HG03558 (cell line): Measurements from ENCODE around the gene PEX5.
"Not testable (repeated sequence)": the region's sequence is repeated elsewhere in the genome, so short reads cannot be mapped to it uniquely, and the experiment has no call there.

ENCODE experiments used
- ATAC-seq: cut with Tn5 transposase; IDR thresholded peaks from one replicate; pipeline ENCODE4 v1.9.1; 2021; ENCODE audit warnings: moderate number of reproducible peaks; ENCODE audit not compliant: unreplicated experiment; ENCODE audit errors: extremely low read depth

The PEX5 gene

GRCh38 chr12:7158781-7159609 lies 30.5 kb upstream of the PEX5 start:
- ATAC-seq = no peak

DNA sequence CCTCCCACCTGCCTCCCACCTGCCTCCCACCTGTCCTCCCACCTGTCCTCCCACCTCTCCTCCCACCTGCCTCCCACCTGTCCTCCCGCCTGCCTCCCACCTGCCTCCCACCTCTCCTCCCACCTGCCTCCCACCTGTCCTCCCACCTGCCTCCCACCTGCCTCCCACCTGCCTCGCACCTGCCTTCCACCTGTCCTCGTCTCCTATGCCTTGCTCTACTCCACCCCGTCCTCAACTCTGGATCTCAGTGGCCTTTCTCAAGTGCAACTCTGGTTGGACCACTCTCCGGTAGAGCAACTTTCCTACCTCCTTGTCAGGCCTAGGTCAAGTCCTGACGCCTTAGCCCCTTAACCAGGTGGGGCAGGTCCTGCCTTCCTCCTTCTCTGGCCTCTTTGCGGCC lies 29.3 kb upstream of the PEX5 start:
- ATAC-seq = no peak

DNA sequence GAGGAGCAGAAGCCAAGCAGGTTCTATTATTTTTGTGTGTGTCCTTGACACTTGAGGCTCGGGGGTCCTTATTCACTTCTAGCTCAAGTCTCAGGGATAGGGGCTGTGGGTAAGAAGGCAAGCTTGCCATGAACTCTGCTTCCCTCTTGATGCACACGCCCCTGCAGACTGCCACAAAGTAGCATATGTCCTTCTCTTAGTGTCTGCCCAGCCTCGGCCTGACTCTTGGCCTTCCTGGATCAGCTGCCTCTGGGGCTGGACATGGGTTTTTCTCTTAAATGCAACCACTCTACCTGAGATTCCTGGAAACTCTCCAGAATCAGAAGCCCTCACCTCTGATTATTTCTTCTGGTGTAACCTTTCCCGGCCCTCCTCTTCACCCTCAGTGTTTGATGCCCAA lies 28.2 kb upstream of the PEX5 start:
- no peak for ATAC-seq

GRCh38 chr12:7161811-7162210 lies 27.7 kb upstream of the PEX5 start:
- no peak for ATAC-seq

DNA sequence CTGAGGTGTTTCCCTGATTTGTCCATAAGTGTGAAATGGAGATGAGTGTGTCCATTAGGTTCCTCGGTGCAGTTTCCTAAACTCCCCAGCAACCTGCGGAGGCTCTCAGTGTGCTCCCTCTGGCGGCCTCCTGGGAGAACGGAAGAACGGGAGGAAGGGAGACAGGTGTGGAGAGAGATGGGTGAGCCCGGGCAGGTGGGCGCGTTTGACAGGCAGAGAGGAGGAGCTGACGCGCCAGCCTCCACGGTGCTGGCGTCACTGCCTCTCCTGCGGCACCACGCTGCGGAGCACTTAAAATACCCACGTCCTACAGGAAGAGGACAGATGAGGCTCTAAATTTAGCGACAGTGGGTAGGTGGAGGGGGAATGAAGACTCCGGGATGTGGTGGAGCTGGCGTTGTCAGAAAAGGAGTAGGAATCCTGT lies 26.8 kb upstream of the PEX5 start:
- ATAC-seq = no peak

GRCh38 chr12:7169951-7170350 lies 19.5 kb upstream of the PEX5 start:
- ATAC-seq = no peak

DNA sequence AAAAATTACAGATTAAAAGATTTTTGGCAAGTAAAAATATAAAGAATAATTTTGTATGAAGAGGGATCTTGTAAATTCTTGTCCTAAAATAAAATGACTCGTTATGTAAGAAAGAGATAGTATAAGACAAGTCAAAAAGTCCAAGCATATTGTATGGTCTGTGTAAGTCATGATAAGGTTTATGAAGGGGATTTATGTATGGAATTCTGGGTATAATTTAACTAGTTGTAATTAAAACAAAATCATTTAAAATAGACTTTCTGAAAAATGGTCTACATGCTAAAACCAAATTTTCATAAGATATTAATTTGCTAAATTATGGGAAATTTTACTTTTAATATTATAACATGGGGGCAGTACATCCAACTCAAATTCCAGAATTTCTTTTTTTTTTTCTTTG lies 17.6 kb upstream of the PEX5 start:
- no peak for ATAC-seq

DNA sequence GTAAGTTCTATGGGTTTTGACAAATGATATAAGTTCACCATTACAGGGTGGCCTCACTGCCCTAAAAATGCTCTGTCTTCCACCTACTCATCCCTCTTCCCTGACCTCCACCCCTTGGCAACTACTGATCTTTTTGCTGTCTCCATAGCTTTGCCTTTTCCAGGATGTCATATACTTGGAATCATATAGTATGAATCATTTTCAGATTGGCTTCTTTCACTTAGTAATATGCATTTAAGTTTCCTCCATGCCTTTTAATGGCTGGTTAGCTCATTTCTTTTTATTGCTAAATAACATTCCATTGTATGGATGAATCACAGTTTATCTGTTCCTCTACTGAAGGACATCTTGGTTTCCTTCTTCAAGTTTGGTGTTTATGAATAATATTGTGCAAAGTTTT lies 14.0 kb upstream of the PEX5 start:
- ATAC-seq = no peak

GRCh38 chr12:7176595-7176994 lies 12.9 kb upstream of the PEX5 start:
- no peak for ATAC-seq

DNA sequence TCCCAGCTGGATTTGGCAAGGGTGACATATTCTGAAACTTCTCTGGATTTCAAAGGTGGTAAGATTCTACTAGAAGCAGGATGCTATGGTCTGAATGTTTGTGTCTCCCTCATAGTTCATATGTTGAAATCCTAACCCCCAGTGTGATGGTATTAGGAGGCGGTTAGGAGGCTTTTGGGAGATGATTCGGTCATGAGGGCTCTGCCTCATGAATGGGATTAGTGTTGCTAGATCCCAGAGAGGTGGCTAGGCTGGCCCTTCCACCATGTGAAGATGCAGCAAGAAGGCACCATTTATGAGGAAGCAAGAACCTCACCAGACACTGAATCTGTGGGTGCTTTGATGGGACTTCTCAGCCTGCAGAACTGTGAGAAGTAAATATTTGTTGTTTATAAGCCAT lies 11.0 kb upstream of the PEX5 start:
- no peak for ATAC-seq

DNA sequence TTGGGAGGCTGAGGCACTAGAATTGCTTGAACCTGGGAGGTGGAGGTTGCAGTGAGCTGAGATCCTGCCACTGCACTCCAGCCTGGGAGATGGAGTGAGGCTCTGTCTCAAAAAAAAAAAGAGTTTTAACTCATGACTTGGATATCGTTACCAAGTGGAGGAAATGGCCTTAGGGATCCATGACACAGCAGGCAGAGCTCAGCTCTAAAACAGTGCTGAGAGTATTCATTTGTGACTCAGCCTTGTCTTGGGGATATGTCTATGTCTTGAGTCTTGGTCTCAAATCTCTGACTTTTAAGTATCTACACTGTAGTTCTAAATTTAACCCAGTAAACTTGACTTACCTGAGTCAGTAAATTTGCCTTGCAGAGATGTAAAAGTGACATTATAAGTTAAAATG lies 8.8 kb upstream of the PEX5 start:
- ATAC-seq = no peak

GRCh38 chr12:7186058-7186457 lies 3.4 kb upstream of the PEX5 start:
- ATAC-seq = not testable (repeated sequence)

- ATAC-seq = no peak
Measured at GRCh38 chr12:7188562-7189397, 706 bp upstream of the PEX5 start.

GRCh38 chr12:7190268-7191055 lies 976 bp downstream of the PEX5 start:
- no peak for ATAC-seq

- ATAC-seq = no peak
Measured at GRCh38 chr12:7193674-7194073, 4.2 kb downstream of the PEX5 start.

GRCh38 chr12:7197841-7198240 lies 8.4 kb downstream of the PEX5 start:
- ATAC-seq = no peak

DNA sequence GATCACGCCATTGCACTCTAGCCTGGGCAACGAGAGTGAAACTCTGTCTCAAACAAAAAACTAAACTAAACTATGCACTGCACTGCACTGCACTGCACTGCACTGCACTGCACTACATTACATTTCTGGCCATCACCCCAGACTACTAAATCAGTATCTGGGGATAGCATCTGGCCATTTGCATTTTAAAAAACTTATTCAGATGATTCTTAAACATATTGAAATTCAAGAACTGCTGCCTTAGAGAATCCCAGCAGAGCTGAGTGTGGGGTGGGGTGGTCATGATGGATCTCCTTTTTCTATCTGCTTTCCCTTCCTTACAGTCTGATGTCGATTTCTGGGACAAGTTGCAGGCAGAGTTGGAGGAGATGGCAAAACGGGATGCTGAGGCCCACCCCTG lies 13.6 kb downstream of the PEX5 start:
- ATAC-seq = no peak

DNA sequence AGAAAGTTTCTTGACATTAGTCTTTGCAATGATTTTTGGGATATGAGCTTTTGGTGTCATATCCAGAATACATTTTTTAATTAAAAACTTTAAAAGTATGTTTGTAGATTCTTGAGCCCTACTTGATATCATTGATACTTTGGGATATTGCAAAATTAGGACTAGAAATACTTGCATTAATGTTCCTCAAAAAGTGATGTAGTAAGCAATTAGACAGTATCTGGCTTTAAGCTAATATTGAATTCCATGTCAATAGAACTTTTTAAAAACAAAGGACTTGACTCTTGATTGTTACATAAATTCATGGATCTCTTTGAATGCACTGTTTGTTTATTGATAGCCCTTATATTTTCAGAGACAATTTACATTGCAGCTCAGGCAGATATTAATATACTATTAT lies 15.6 kb downstream of the PEX5 start:
- ATAC-seq = no peak

DNA sequence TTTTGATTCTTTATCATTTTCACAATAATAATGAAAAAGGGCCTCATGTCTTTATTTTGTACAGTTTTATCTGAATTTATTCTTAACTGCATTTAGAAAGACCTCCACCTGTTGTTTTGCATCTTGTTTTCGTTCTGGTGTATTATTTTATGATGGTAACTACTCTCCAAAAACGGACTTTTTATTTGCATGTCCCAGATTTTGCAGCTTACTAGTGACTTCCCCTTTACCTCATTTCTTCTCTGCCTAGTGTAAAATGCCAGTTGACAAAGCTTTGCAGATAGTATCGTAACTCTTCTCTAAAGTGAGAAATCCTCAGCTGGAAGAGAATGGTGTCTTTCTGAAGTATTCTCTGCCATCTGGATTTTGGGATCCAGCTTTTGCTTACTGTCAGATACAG lies 17.2 kb downstream of the PEX5 start:
- ATAC-seq = no peak

- ATAC-seq = no peak
Measured at GRCh38 chr12:7207866-7208625, 18.6 kb downstream of the PEX5 start.
